Hepatocyte (in vitro differentiated cells): ENCODE measurements around the gene MTERF4. TPM values are rescaled to one million over a fixed set of nuclear protein-coding genes. Genes with fewer than 3 reads are reported as not detected.

ENCODE experiments used
- DNase-seq: peaks from one replicate; pipeline ENCODE4 v3.0.0-alpha.2; 2016; ENCODE audit warnings: low spot score
- H2AFZ ChIP-seq: fragments of 200-600 bp; sonication (generic); 2 replicates; pipeline ENCODE4 v1.6.0; 2016; ENCODE audit warnings: antibody characterized with exemption, mild to moderate bottlenecking
- H3K27ac ChIP-seq: fragments of 200-600 bp; sonication (generic); 2 replicates; pipeline ENCODE4 v1.5.1; 2016; ENCODE audit warnings: mild to moderate bottlenecking
- H3K27me3 ChIP-seq: fragments of 200-600 bp; sonication (generic); 2 replicates; pipeline ENCODE4 v1.6.1; 2016
- H3K36me3 ChIP-seq: fragments of 200-600 bp; sonication (generic); replicated peaks from 2 replicates; pipeline ENCODE4 v1.5.1; 2016; ENCODE audit warnings: low read depth; ENCODE audit not compliant: insufficient read depth
- H3K4me1 ChIP-seq: fragments of 200-600 bp; sonication (generic); 2 replicates; pipeline ENCODE4 v1.5.1; 2016; ENCODE audit warnings: mild to moderate bottlenecking, moderate library complexity; ENCODE audit not compliant: insufficient read depth
- H3K4me2 ChIP-seq: fragments of 200-600 bp; sonication (generic); 2 replicates; pipeline ENCODE4 v1.6.0; 2016
- H3K4me3 ChIP-seq: fragments of 200-600 bp; sonication (generic); 2 replicates; pipeline ENCODE4 v1.5.1; 2016; ENCODE audit warnings: mild to moderate bottlenecking
- H3K79me2 ChIP-seq: fragments of 200-600 bp; sonication (generic); 2 replicates; pipeline ENCODE4 v1.6.0; 2017; ENCODE audit warnings: mild to moderate bottlenecking
- H3K9me2 ChIP-seq: fragments of 200-600 bp; sonication (generic); replicated peaks from 2 replicates; pipeline ENCODE4 v1.6.0; 2017; ENCODE audit warnings: mild to moderate bottlenecking; ENCODE audit not compliant: insufficient read depth
- H3K9me3 ChIP-seq: fragments of 200-600 bp; sonication (generic); 2 replicates; pipeline ENCODE4 v1.5.1; 2016; ENCODE audit warnings: low read depth, mild to moderate bottlenecking
- H4K20me1 ChIP-seq: fragments of 200-600 bp; sonication (generic); 2 replicates; pipeline ENCODE4 v1.6.0; 2016; ENCODE audit warnings: mild to moderate bottlenecking; ENCODE audit not compliant: insufficient read depth, poor library complexity, severe bottlenecking
- EZH2 ChIP-seq: fragments of 200-600 bp; sonication (generic); IDR thresholded peaks from 2 replicates; pipeline ENCODE4 v1.6.1; 2016; ENCODE audit warnings: antibody characterized with exemption, mild to moderate bottlenecking, borderline replicate concordance
- EZH2phosphoT487 ChIP-seq: fragments of 200-600 bp; sonication (generic); IDR thresholded peaks from one replicate; pipeline ENCODE4 v1.6.1; 2018; ENCODE audit warnings: antibody characterized with exemption, mild to moderate bottlenecking, low read depth, moderate library complexity; ENCODE audit not compliant: unreplicated experiment, severe bottlenecking
- WGBS: methylation state at CpG from one replicate; pipeline ENCODE4 v1.1.6; 2016; ENCODE audit warnings: low lambda C conversion rate; ENCODE audit errors: missing lambda C conversion rate; 5-methylcytosine and 5-hydroxymethylcytosine counted together
- polyA plus RNA-seq: library from polyadenylated mRNA; unstranded; fragments of >200 nt; fragmentation: Nextera tagmentation; extraction: Ambion mirVana; gene quantifications from 2 replicates; pipeline ENCODE4 v1.2.1, GENCODE V29; 2016
- total RNA-seq: library from RNA; depleted of rRNA; stranded (reverse); fragments of >200 nt; gene quantifications from 2 replicates; pipeline ENCODE4 v1.2.3, GENCODE V29; 2014
- TF ChIP-seq, protein P1 (sequence below): fragments of 200-600 bp; sonication (generic); IDR thresholded peaks from 2 replicates; pipeline ENCODE4 v1.5.1; 2016; ENCODE audit warnings: antibody characterized with exemption, mild to moderate bottlenecking; ENCODE audit not compliant: poor library complexity

Gene MTERF4
- total and polyA plus RNA-seq, 2 experiments from 2014 or later, result 20.3 to 39.4 TPM

DNA sequence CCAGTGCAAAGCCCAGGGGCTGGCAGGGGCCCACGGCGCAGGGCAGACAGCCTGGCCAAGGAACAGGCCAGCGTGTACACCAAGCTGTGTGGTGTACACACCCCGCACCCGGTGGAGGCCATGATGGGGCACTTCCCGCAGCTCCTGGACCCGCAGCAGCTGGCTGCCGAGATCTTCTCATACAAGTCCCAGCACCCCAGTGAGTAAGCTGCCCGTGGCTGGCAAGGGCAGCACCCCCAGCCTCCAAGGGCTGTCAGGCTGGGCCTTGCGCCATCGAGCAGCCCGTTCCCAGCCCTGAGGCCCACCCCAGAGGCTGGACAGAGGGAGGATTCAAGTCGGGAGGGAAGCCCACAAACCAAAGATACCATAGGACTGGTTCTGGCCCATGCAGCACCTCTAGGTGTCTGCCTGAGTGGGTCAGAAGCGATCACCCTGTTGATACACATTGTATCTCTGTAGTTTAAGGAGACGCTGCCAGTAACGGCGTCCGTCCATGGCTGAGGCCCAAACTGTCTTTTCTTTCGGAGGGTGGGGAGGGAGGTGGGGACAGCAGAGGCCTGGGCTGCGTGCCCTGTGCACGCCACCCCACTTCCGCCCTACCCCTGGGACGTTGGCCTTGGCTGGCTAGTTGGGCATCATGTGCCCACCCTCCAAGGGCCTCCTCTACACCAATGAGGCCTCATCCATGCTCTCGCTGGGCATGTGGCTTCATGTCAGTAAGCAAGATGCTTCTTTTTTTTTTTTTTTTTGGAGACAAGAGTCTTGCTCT is 16.8 kb upstream of the MTERF4 start:
- H3K27ac ChIP-seq, result no peak overlapping the region
- whole genome bisulfite sequencing, result 95% methylated on average over 24 of the region's 24 CpGs
- no peak for TF ChIP-seq EZH2phosphoT487
- TF ChIP-seq, protein P1, sequence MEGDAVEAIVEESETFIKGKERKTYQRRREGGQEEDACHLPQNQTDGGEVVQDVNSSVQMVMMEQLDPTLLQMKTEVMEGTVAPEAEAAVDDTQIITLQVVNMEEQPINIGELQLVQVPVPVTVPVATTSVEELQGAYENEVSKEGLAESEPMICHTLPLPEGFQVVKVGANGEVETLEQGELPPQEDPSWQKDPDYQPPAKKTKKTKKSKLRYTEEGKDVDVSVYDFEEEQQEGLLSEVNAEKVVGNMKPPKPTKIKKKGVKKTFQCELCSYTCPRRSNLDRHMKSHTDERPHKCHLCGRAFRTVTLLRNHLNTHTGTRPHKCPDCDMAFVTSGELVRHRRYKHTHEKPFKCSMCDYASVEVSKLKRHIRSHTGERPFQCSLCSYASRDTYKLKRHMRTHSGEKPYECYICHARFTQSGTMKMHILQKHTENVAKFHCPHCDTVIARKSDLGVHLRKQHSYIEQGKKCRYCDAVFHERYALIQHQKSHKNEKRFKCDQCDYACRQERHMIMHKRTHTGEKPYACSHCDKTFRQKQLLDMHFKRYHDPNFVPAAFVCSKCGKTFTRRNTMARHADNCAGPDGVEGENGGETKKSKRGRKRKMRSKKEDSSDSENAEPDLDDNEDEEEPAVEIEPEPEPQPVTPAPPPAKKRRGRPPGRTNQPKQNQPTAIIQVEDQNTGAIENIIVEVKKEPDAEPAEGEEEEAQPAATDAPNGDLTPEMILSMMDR, result no peak
- no peak for TF ChIP-seq EZH2
- no peak overlapping the region for H3K4me2 ChIP-seq
- no peaks in the 10 kb centered on the region for H3K79me2 ChIP-seq
- no peaks in the 10 kb centered on the region for H3K4me1 ChIP-seq
- DNase-seq, result no peak
- H4K20me1 ChIP-seq, result no peaks in the 10 kb centered on the region
- H3K36me3 ChIP-seq, result no peaks in the 10 kb centered on the region
- H3K9me3 ChIP-seq, result no peaks in the 10 kb centered on the region
- no peak overlapping the region for H2AFZ ChIP-seq
- no peaks in the 10 kb centered on the region for H3K27me3 ChIP-seq
- no peak overlapping the region for H3K4me3 ChIP-seq
- no peaks in the 10 kb centered on the region for H3K9me2 ChIP-seq

GRCh38 chr2:241116606-241117560 is 14.8 kb upstream of the MTERF4 start:
- Histone ChIP-seq H2AFZ (no peak overlapping the region), H3K4me1 (no peaks in the 10 kb centered on the region), H3K36me3 (no peaks in the 10 kb centered on the region), H3K9me3 (no peaks in the 10 kb centered on the region), H3K27me3 (no peaks in the 10 kb centered on the region), H4K20me1 (no peaks in the 10 kb centered on the region), H3K4me2 (no peak overlapping the region), H3K27ac (no peak overlapping the region), H3K4me3 (no peak overlapping the region), H3K79me2 (no peaks in the 10 kb centered on the region), H3K9me2 (no peaks in the 10 kb centered on the region)
- no peak for DNase-seq
- TF ChIP-seq EZH2phosphoT487 (no peak), EZH2 (no peak)
- TF ChIP-seq, protein P1, result no peak
- 94% methylated on average over 27 of the region's 32 CpGs for WGBS

- WGBS, result 98% methylated on average over 7 of the region's 8 CpGs
- no peak for DNase-seq
- no peaks in the 10 kb centered on the region for H3K36me3 ChIP-seq
Observed at GRCh38 chr2:241115361-241115760, 13.3 kb upstream of the MTERF4 start.

More at GRCh38 chr2:241115361-241115760, 13.3 kb upstream of the MTERF4 start:
- H3K27me3 ChIP-seq, result no peaks in the 10 kb centered on the region
- H3K4me2 ChIP-seq, result no peak overlapping the region
- TF ChIP-seq EZH2 (no peak), EZH2phosphoT487 (no peak)
- TF ChIP-seq, protein P1, result no peak
- H3K27ac ChIP-seq, result no peak overlapping the region
- H4K20me1 ChIP-seq, result no peaks in the 10 kb centered on the region
- H3K9me3 ChIP-seq, result no peaks in the 10 kb centered on the region
- H2AFZ ChIP-seq, result no peak overlapping the region
- H3K9me2 ChIP-seq, result no peaks in the 10 kb centered on the region
- no peak overlapping the region for H3K4me3 ChIP-seq
- no peaks in the 10 kb centered on the region for H3K4me1 ChIP-seq
- no peaks in the 10 kb centered on the region for H3K79me2 ChIP-seq
